Measurements from ENCODE around the gene SCLY. TPM values are rescaled to one million over a fixed set of nuclear protein-coding genes. Genes with fewer than 3 reads are reported as not detected.

The SCLY gene
- total and polyA plus RNA-seq, 2 donors (not counting 1 experiment from before 2014, with no cell fraction given) = 16.4 to 42.4 TPM

DNA sequence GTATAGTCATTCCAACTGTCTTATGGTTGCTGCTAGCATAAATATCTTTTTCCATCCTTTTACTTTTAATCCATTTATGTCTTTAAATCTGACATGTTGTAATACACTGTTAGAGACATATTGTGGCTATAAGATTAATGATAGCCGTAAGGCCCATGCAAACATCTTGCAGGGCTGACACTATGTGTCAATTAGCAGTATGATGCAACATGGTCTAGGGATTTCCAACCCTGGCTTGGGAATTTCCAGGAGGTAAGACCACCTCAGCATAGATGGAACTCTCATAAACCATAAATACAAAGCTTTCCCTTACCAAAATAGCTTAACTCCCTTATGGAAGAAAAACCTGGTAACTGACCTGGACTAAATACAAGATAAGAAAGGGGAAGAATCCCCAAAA is 16.5 kb downstream of the SCLY start:
- DNase-seq (no peak), ATAC-seq (ENCODE audit: low read depth) (no peak)
- no peaks in the 10 kb centered on the region for H3K27me3 ChIP-seq (replicated peaks in 1 of 4; ENCODE audit: control extremely low read depth in 1 of 4, control insufficient read depth in 3 of 4, insufficient read depth in 4 of 4, low read length in 3 of 4)
- Mint-ChIP-seq H3K9me3 (ENCODE audit: insufficient read depth) (peaks cover 2% of the 10 kb centered on the region), H3K27ac (no peak overlapping the region), H3K27me3 (no peaks in the 10 kb centered on the region), H3K4me3 (no peak overlapping the region), H3K4me1 (no peaks in the 10 kb centered on the region)
- TF ChIP-seq, protein P1, sequence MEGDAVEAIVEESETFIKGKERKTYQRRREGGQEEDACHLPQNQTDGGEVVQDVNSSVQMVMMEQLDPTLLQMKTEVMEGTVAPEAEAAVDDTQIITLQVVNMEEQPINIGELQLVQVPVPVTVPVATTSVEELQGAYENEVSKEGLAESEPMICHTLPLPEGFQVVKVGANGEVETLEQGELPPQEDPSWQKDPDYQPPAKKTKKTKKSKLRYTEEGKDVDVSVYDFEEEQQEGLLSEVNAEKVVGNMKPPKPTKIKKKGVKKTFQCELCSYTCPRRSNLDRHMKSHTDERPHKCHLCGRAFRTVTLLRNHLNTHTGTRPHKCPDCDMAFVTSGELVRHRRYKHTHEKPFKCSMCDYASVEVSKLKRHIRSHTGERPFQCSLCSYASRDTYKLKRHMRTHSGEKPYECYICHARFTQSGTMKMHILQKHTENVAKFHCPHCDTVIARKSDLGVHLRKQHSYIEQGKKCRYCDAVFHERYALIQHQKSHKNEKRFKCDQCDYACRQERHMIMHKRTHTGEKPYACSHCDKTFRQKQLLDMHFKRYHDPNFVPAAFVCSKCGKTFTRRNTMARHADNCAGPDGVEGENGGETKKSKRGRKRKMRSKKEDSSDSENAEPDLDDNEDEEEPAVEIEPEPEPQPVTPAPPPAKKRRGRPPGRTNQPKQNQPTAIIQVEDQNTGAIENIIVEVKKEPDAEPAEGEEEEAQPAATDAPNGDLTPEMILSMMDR (IDR thresholded peaks at IDR 0.05) = no peak
- no peak for TF ChIP-seq EZH2 (IDR thresholded peaks at IDR 0.05; ENCODE audit: borderline replicate concordance, insufficient read depth, low read depth, low read length, poor library complexity, severe bottlenecking)
- no peaks in the 10 kb centered on the region for H3K4me1 ChIP-seq (ENCODE audit: control insufficient read depth in 2 of 2, insufficient read depth in 2 of 2, low read length in 2 of 2)
- H4K20me1 ChIP-seq (ENCODE audit: control insufficient read depth, insufficient read depth, low read length, poor library complexity, severe bottlenecking) = no peaks in the 10 kb centered on the region
- H3K36me3 ChIP-seq (replicated peaks in 1 of 2; ENCODE audit: control extremely low read depth in 1 of 2, control insufficient read depth in 1 of 2, extremely low read depth in 1 of 2, insufficient read depth in 2 of 2, low read length in 1 of 2) = peaks cover 0 to 20% of the 10 kb centered on the region in 2 experiments
- H3K27ac ChIP-seq (ENCODE audit: low read length in 2 of 2) = no peak overlapping the region
- peaks cover 0 to 1% (median 0%) of the 10 kb centered on the region in 3 donors for H3K9me3 ChIP-seq (ENCODE audit: control extremely low read depth in 1 of 3, control insufficient read depth in 2 of 3, insufficient read depth in 1 of 3, low read length in 2 of 3)
- H3K4me2 ChIP-seq (replicated peaks; ENCODE audit: low read depth, low read length, poor library complexity, severe bottlenecking) = no peak overlapping the region
- peaks cover 3% of the 10 kb centered on the region for H3K79me2 ChIP-seq (ENCODE audit: control insufficient read depth, insufficient read depth, low read length)
- H3K9ac ChIP-seq (ENCODE audit: low read length) = no peak overlapping the region
- no peak overlapping the region for H3K4me3 ChIP-seq (ENCODE audit: control extremely low read depth in 1 of 5, extremely low read depth in 1 of 5, insufficient read depth in 1 of 5, low read depth in 2 of 5, low read length in 4 of 5)
- H2AFZ ChIP-seq (ENCODE audit: insufficient read depth, low read depth, low read length, poor library complexity, severe bottlenecking) = no peak overlapping the region
- WGBS (ENCODE audit: insufficient coverage) = no CpG with 5 or more reads among the region's 1 CpG
- ChIA-PET CTCF (no interaction called here), POLR2A (no interaction called here)
- intact Hi-C loops (cut with micrococcal nuclease) = no loop called here

DNA sequence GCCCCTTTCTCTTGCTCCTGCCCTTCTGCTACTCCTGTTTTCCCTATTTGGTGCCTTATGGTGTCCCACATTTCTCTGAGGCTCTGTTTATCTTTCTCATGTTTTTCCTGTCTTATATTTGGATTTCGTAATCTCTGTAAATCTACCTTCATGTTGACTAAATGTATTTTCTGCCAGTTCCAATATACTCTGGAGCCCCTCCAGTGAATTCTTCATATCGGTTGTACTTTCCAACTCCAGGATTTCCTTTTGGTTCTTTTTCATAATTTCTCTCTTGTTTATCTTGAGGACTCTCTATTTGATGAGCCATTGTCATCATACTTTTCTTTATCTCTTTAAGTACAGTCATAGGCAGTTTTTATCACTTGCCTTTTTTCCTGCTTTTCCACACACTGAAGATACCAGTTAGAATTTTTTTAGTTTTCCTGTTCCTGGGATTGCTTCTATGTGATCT is 19.1 kb downstream of the SCLY start:
- Histone ChIP-seq H3K27me3 (replicated peaks in 1 of 4; ENCODE audit: control extremely low read depth in 1 of 4, control insufficient read depth in 3 of 4, insufficient read depth in 4 of 4, low read length in 3 of 4) (no peaks in the 10 kb centered on the region), H4K20me1 (ENCODE audit: control insufficient read depth, insufficient read depth, low read length, poor library complexity, severe bottlenecking) (no peaks in the 10 kb centered on the region), H3K9ac (ENCODE audit: low read length) (no peak overlapping the region), H3K9me3 (ENCODE audit: control extremely low read depth in 1 of 3, control insufficient read depth in 2 of 3, insufficient read depth in 1 of 3, low read length in 2 of 3) (no peaks in the 10 kb centered on the region), H3K4me1 (ENCODE audit: control insufficient read depth in 2 of 2, insufficient read depth in 2 of 2, low read length in 2 of 2) (no peaks in the 10 kb centered on the region), H3K4me2 (replicated peaks; ENCODE audit: low read depth, low read length, poor library complexity, severe bottlenecking) (no peak overlapping the region), H3K36me3 (replicated peaks in 1 of 2; ENCODE audit: control extremely low read depth in 1 of 2, control insufficient read depth in 1 of 2, extremely low read depth in 1 of 2, insufficient read depth in 2 of 2, low read length in 1 of 2) (peaks cover 0 to 35% of the 10 kb centered on the region in 2 experiments), H3K79me2 (ENCODE audit: control insufficient read depth, insufficient read depth, low read length) (peaks cover 3% of the 10 kb centered on the region), H3K4me3 (ENCODE audit: control extremely low read depth in 1 of 5, extremely low read depth in 1 of 5, insufficient read depth in 1 of 5, low read depth in 2 of 5, low read length in 4 of 5) (no peak overlapping the region), H2AFZ (ENCODE audit: insufficient read depth, low read depth, low read length, poor library complexity, severe bottlenecking) (no peak overlapping the region), H3K27ac (ENCODE audit: low read length in 2 of 2) (no peak overlapping the region)
- ChIA-PET CTCF (no interaction called here), POLR2A (no interaction called here)
- DNase-seq (no peak), ATAC-seq (ENCODE audit: low read depth) (no peak)
- Mint-ChIP-seq H3K4me1 (no peaks in the 10 kb centered on the region), H3K4me3 (no peak overlapping the region), H3K9me3 (ENCODE audit: insufficient read depth) (no peaks in the 10 kb centered on the region), H3K27ac (no peak overlapping the region), H3K27me3 (no peaks in the 10 kb centered on the region)
- WGBS (ENCODE audit: insufficient coverage) = 100% methylated on average over 1 of the region's 2 CpGs
- intact Hi-C loops (cut with micrococcal nuclease) = no loop called here
- TF ChIP-seq EZH2 (IDR thresholded peaks at IDR 0.05; ENCODE audit: borderline replicate concordance, insufficient read depth, low read depth, low read length, poor library complexity, severe bottlenecking) = no peak
- TF ChIP-seq, protein P1 (IDR thresholded peaks at IDR 0.05) = no peak
